ENCODE measurements around the gene IL36RN. TPM values are rescaled to one million over a fixed set of nuclear protein-coding genes. Genes with fewer than 3 reads are reported as not detected.

The IL36RN gene
- total RNA-seq, 4 donors from 2014 or later: not detected

- in situ Hi-C loops (cut with MboI; ENCODE audit: low sequenced_read_pairs in 4 of 4): no loop called here
- no peaks in the 10 kb centered on the region for H3K9me3 ChIP-seq
- DNase-seq: no peak
- H3K4me3 ChIP-seq: no peak overlapping the region
- TF ChIP-seq CTCF (IDR thresholded peaks at IDR 0.05 in 4 of 5, conservative IDR thresholded peaks at IDR 0.05 in 1 of 5) (no peak), POLR2A (IDR thresholded peaks at IDR 0.05) (no peak)
- no peaks in the 10 kb centered on the region for H3K36me3 ChIP-seq
- H3K27ac ChIP-seq: no peak overlapping the region
- intact Hi-C loops (cut with DNase I; ENCODE audit: low total_unique reads): no loop called here
- no peak for ATAC-seq
- no peaks in the 10 kb centered on the region for H3K4me1 ChIP-seq
- H3K27me3 ChIP-seq: no peaks in the 10 kb centered on the region
Measured at GRCh38 chr2:113105047-113105785, 46.2 kb downstream of the IL36RN start.

- H3K4me3 ChIP-seq: no peak overlapping the region
- in situ Hi-C loops (cut with MboI; ENCODE audit: low sequenced_read_pairs in 4 of 4): no loop called here
- intact Hi-C loops (cut with DNase I; ENCODE audit: low total_unique reads): no loop called here
- DNase-seq: no peak
- H3K36me3 ChIP-seq: no peaks in the 10 kb centered on the region
- H3K9me3 ChIP-seq: no peaks in the 10 kb centered on the region
- no peaks in the 10 kb centered on the region for H3K27me3 ChIP-seq
- no peaks in the 10 kb centered on the region for H3K4me1 ChIP-seq
- H3K27ac ChIP-seq: no peak overlapping the region
- TF ChIP-seq POLR2A (IDR thresholded peaks at IDR 0.05) (no peak), CTCF (IDR thresholded peaks at IDR 0.05 in 4 of 5, conservative IDR thresholded peaks at IDR 0.05 in 1 of 5) (no peak)
- no peak for ATAC-seq
Measured at GRCh38 chr2:113111121-113111520, 52.1 kb downstream of the IL36RN start.

DNA sequence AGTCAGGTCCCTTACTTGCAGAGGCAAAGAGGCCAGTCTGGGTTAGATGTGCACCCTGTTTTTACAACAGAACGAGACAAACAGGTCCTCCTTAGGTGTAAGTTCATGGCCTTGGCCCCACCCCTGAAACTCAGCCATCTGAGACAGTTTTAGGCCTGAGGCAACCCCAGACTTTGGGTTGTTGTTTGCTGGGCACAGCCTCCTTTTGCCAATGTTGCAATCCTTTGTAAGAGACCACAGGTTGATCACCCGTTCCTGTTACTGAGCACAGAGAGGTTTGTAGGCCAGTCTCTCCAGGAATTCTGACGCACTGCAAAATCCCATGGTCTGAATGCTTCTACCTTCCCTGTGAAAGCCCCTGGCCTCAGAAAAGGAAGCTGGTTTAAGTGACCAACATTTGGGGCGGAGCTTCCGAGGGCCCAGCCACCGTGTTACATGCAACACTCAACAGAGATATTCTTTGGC is 52.9 kb downstream of the IL36RN start:
- no peak overlapping the region for H3K27ac ChIP-seq
- ATAC-seq: no peak
- H3K4me1 ChIP-seq: no peaks in the 10 kb centered on the region
- in situ Hi-C loops (cut with MboI; ENCODE audit: low sequenced_read_pairs in 4 of 4) (no loop called here), intact Hi-C loops (cut with DNase I; ENCODE audit: low total_unique reads) (no loop called here)
- H3K27me3 ChIP-seq: no peaks in the 10 kb centered on the region
- no peak overlapping the region for H3K4me3 ChIP-seq
- TF ChIP-seq CTCF (IDR thresholded peaks at IDR 0.05 in 4 of 5, conservative IDR thresholded peaks at IDR 0.05 in 1 of 5) (no peak), POLR2A (IDR thresholded peaks at IDR 0.05) (no peak)
- no peaks in the 10 kb centered on the region for H3K36me3 ChIP-seq
- no peaks in the 10 kb centered on the region for H3K9me3 ChIP-seq
- DNase-seq: no peak

DNA sequence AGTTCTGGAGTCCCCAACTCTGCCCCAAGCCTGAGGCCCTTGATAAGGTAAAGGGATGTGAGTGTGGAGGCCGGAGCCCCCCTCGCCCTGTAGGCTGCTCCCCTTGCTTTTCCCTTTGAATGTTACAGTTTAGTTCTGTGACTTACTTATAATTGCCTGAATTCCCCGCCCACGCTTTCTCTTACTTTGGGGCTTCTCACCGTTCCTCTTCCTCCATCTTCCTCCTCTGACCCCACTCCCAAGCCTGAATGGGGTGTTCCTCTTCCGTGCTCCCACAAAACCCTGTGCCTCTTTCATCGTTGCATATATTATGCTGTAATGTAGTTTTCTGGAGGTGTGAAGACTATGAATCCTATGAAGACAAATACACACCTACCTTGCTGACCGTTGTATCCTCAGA is 53.4 kb downstream of the IL36RN start:
- Histone ChIP-seq H3K27me3 (no peaks in the 10 kb centered on the region), H3K9me3 (no peaks in the 10 kb centered on the region), H3K4me3 (no peak overlapping the region), H3K4me1 (no peaks in the 10 kb centered on the region), H3K36me3 (no peaks in the 10 kb centered on the region), H3K27ac (no peak overlapping the region)
- TF ChIP-seq POLR2A (IDR thresholded peaks at IDR 0.05): no peak
- TF ChIP-seq CTCF (IDR thresholded peaks at IDR 0.05 in 4 of 5, conservative IDR thresholded peaks at IDR 0.05 in 1 of 5): no peak
- in situ Hi-C loops (cut with MboI; ENCODE audit: low sequenced_read_pairs in 4 of 4) (no loop called here), intact Hi-C loops (cut with DNase I; ENCODE audit: low total_unique reads) (no loop called here)
- no peak for ATAC-seq
- DNase-seq: no peak

DNA sequence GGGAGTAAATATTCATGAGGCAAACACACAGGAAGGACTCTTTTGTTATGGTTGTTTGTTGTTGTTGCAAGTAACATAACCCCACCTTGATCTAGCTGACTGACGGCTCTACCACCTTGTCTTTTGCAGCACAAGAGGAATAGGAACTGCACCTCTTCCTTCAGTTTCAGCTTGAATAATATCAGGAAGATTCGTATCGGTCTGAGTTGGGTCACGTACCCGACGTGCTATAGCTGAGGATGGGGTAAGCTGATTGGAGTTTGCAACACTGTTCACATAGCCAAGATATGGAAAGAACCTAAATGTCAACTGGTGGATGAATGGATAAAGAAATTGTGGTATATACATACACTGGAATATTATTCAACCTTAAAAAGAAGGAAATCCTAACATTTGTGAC is 53.9 kb downstream of the IL36RN start:
- Histone ChIP-seq H3K4me3 (no peak overlapping the region), H3K9me3 (no peaks in the 10 kb centered on the region), H3K4me1 (no peaks in the 10 kb centered on the region), H3K36me3 (no peaks in the 10 kb centered on the region), H3K27ac (no peak overlapping the region), H3K27me3 (no peaks in the 10 kb centered on the region)
- intact Hi-C loops (cut with DNase I; ENCODE audit: low total_unique reads) (no loop called here), in situ Hi-C loops (cut with MboI; ENCODE audit: low sequenced_read_pairs in 4 of 4) (no loop called here)
- no peak for ATAC-seq
- no peak for DNase-seq
- TF ChIP-seq CTCF (IDR thresholded peaks at IDR 0.05 in 4 of 5, conservative IDR thresholded peaks at IDR 0.05 in 1 of 5) (no peak), POLR2A (IDR thresholded peaks at IDR 0.05) (no peak)

Data from gastrocnemius medialis (tissue), 4 donors.